GM12878 (cell line): Measurements from ENCODE around the gene RBM15B. TPM values are rescaled to one million over a fixed set of nuclear protein-coding genes. Genes with fewer than 3 reads are reported as not detected.

Experiments used
- ATAC-seq: fragments of 200-7000 bp; cut with Tn5 transposase; 3 replicates; pipeline ENCODE4 v1.9.1; 2020; ENCODE audit warnings: mild to moderate bottlenecking, moderate library complexity
- BruUV-seq: library from RNA; stranded (reverse); fragments of 400-500 nt; replicated peaks from 2 replicates; lab custom pipeline; 2021; lab: Mats Ljungman, UMichigan
- CTCF ChIA-PET: fragments of 300-600 bp; sonication (Branson Sonifier 250); formaldehyde crosslinking; extraction: SDS; loops from one replicate; lab custom pipeline; 2021; ENCODE audit warnings: inconsistent platforms; lab: Yijun Ruan, JAX
- POLR2A ChIA-PET: fragments of 350-600 bp; formaldehyde crosslinking; extraction: SDS; loops from one replicate; lab custom pipeline; 2021; ENCODE audit warnings: inconsistent platforms; lab: Charles Lee
- RAD21 ChIA-PET: fragments of 300-600 bp; sonication (Branson Sonifier 250); formaldehyde crosslinking; loops from one replicate; lab custom pipeline; 2023; ENCODE audit warnings: antibody characterized with exemption; ENCODE audit not compliant: unreplicated experiment; lab: Charles Lee
- SMC1A ChIA-PET: fragments of 300-600 bp; sonication (Branson Sonifier 250); formaldehyde crosslinking; loops from one replicate; lab custom pipeline; 2023; ENCODE audit not compliant: unreplicated experiment, uncharacterized antibody; lab: Charles Lee
- DNase-seq: peaks from one replicate; pipeline ENCODE4 v3.0.0-alpha.2; 2011; ENCODE audit warnings: low read depth, low spot score
- FAIRE-seq: peaks from 3 replicates; lab custom pipeline; 2011; peaks lifted over from hg19 to GRCh38; lab: Jason Lieb, UNC
- H2AFZ ChIP-seq: 2 replicates; pipeline ENCODE4 v1.6.0; 2011; ENCODE audit warnings: low read depth, low read length, control low read depth; ENCODE audit not compliant: control insufficient read depth
- H3K27ac ChIP-seq: 2 replicates; pipeline ENCODE4 v1.5.1; 2011; ENCODE audit warnings: control low read depth; ENCODE audit not compliant: control insufficient read depth, insufficient read depth
- H3K27me3 ChIP-seq, 2 experiments: replicated peaks in 1 of 2; 2 replicates each; pipeline versions ENCODE4 v1.6.0 to v1.6.1; 2011; ENCODE audit warnings: low read length in 1 of 2; ENCODE audit not compliant: control insufficient read depth in 2 of 2, insufficient read depth in 2 of 2
- H3K36me3 ChIP-seq, 2 experiments: 2 replicates each; pipeline ENCODE4 v1.5.1; 2011; ENCODE audit warnings: low read length in 1 of 2; ENCODE audit not compliant: control insufficient read depth in 2 of 2, insufficient read depth in 2 of 2
- H3K4me1 ChIP-seq: 2 replicates; pipeline ENCODE4 v1.6.1; 2011; ENCODE audit warnings: mild to moderate bottlenecking, low read length, moderate library complexity, mixed read lengths; ENCODE audit not compliant: control insufficient read depth, insufficient read depth
- H3K4me2 ChIP-seq: 2 replicates; pipeline ENCODE4 v1.6.0; 2011; ENCODE audit warnings: control low read depth; ENCODE audit not compliant: control insufficient read depth, insufficient read depth
- H3K4me3 ChIP-seq: fragments of 200-600 bp; sonication (generic); 2 replicates; pipeline ENCODE4 v1.5.1; 2016
- H3K79me2 ChIP-seq: 2 replicates; pipeline ENCODE4 v1.6.0; 2011; ENCODE audit warnings: low read length; ENCODE audit not compliant: control insufficient read depth, insufficient read depth
- H3K9ac ChIP-seq: 2 replicates; pipeline ENCODE4 v1.8.0; 2011; ENCODE audit warnings: low read length, control low read depth, mixed read lengths; ENCODE audit not compliant: control insufficient read depth, insufficient read depth
- H3K9me3 ChIP-seq: replicated peaks from 3 replicates; pipeline ENCODE4 v1.5.1; 2011; ENCODE audit warnings: mild to moderate bottlenecking, low read length; ENCODE audit not compliant: control insufficient read depth, insufficient read depth
- H4K20me1 ChIP-seq: 2 replicates; pipeline ENCODE4 v1.6.0; 2011; ENCODE audit not compliant: control insufficient read depth, insufficient read depth
- CTCF ChIP-seq, 3 experiments: IDR thresholded peaks in 2 of 3; conservative IDR thresholded peaks in 1 of 3; 2 replicates each; pipeline ENCODE4 v1.5.1; 2011; ENCODE audit warnings: low read depth in 3 of 3, low read length in 3 of 3, mild to moderate bottlenecking in 3 of 3, control low read depth in 2 of 3, moderate library complexity in 2 of 3, inconsistent platforms in 1 of 3, mixed read lengths in 1 of 3; ENCODE audit not compliant: control insufficient read depth in 2 of 3, insufficient read depth in 1 of 3; ENCODE audit errors: extremely low read depth in 1 of 3
- NFYA ChIP-seq: IDR thresholded peaks from 2 replicates; pipeline ENCODE4 v1.6.1; 2011; ENCODE audit warnings: low read depth, mild to moderate bottlenecking, low read length, improper control_type of control experiment, borderline replicate concordance
- RAD21 ChIP-seq: IDR thresholded peaks from 2 replicates; pipeline ENCODE4 v1.6.1; 2011; ENCODE audit warnings: mild to moderate bottlenecking, low read depth, low read length, moderate library complexity; ENCODE audit not compliant: insufficient read depth
- SMC3 ChIP-seq: IDR thresholded peaks from 2 replicates; pipeline ENCODE4 v1.6.1; 2011; ENCODE audit warnings: low read length, improper control_type of control experiment, borderline replicate concordance
- WGBS: methylation state at CpG from one replicate; pipeline ENCODE4 v1.1.6; 2016; ENCODE audit warnings: low lambda C conversion rate; ENCODE audit not compliant: insufficient replicate concordance, insufficient coverage; ENCODE audit errors: missing lambda C conversion rate; 5-methylcytosine and 5-hydroxymethylcytosine counted together
- in situ Hi-C: fragments of 300-500 bp; cut with MboI; formaldehyde crosslinking; loops from 9 replicates; pipeline ENCODE4 v1.14.3; 2018; ENCODE audit warnings: mixed read lengths
- intact Hi-C: fragments of 100-400 bp; cut with micrococcal nuclease; formaldehyde crosslinking; loops from one replicate; pipeline ENCODE4 v1.14.2; 2022; ENCODE audit not compliant: unreplicated experiment
- polyA plus RNA-seq, 11 experiments: library from polyadenylated mRNA; depleted of rRNA in 4 of 11; unstranded in 6 of 11; stranded (reverse) in 5 of 11; fragments of >200 nt; fragmentation: Nextera tagmentation in 4 of 11; fragmentation: Illumina TruSeq in 1 of 11; extraction: Ambion mirVana in 4 of 11; extraction: Trizol in 1 of 11; gene quantifications; 1 replicate in 1 of 11; 2 replicates in 10 of 11; pipeline versions ENCODE4 v1.2.1 to v1.2.3, GENCODE V29; 2011 to 2016; ENCODE audit warnings: inconsistent platforms in 2 of 11, missing spikeins in 2 of 11, low read depth in 1 of 11
- total RNA-seq, 4 experiments: library from RNA; depleted of rRNA in 3 of 4; stranded (reverse); fragments of >200 nt in 3 of 4; fragmentation: Illumina TruSeq in 1 of 4; extraction: Trizol in 1 of 4; gene quantifications; 2 replicates each; pipeline versions ENCODE4 v1.2.1 to v1.2.3, GENCODE V29; 2013 to 2021

Gene RBM15B
- total and polyA plus RNA-seq, 10 of the 15 experiments (the other 5 are each of a cell fraction or from before 2014, with no cell fraction given) = 2.4 to 34.5 (median 19.1) TPM

- peak; percentile 89 for FAIRE-seq
Observed at GRCh38 chr3:51371943-51372557, 19.0 kb upstream of the RBM15B start.

More at GRCh38 chr3:51371943-51372557, 19.0 kb upstream of the RBM15B start:
- Histone ChIP-seq H3K9ac (no peak overlapping the region), H3K4me3 (no peak overlapping the region)
- DNase-seq = no peak
- in situ Hi-C loops = no loop called here
- WGBS = 19% methylated on average over 4 of the region's 4 CpGs
- no peak for TF ChIP-seq NFYA
- TF ChIP-seq CTCF (IDR thresholded peaks at IDR 0.05 in 2 of 3, conservative IDR thresholded peaks at IDR 0.05 in 1 of 3; ENCODE audit: control insufficient read depth in 2 of 3, extremely low read depth in 1 of 3, insufficient read depth in 1 of 3, low read depth in 3 of 3, low read length in 3 of 3) = peak; percentile 62 to 72 (median 67)
- peak; percentile 84 for TF ChIP-seq RAD21
- TF ChIP-seq SMC3 = peak; percentile 74; the same call in 1 of the 2 replicates
- TF ChIP-seq, all 136 proteins: peak for 3
- H3K4me2 ChIP-seq = no peak overlapping the region
- intact Hi-C loops = loop anchor here (1.0 to 2.0 kb wide), 3 partner anchors 272 to 756 kb away; no protein-coding TSS in a partner anchor
- no peaks in the 10 kb centered on the region for H3K36me3 ChIP-seq
- RAD21 ChIA-PET = interaction anchor here (0.6 to 1.2 kb wide), 8 partner anchors 13 to 803 kb away, joined by 3 to 8 read pairs (median 4); partner anchors contain the start of genes HEMK1 and MANF
- no peak overlapping the region for H2AFZ ChIP-seq
- BruUV-seq = no TSS peak
- peak; percentile 85 for ATAC-seq
- H3K79me2 ChIP-seq = no peaks in the 10 kb centered on the region
- CTCF ChIA-PET = interaction anchor here (0.5 to 5.3 kb wide), 16 partner anchors 11 to 803 kb away, joined by 3 to 44 read pairs (median 4); partner anchors contain the start of genes CISH, HEMK1, MANF and MAPKAPK3
- H3K4me1 ChIP-seq = no peaks in the 10 kb centered on the region
- POLR2A ChIA-PET = no interaction called here
- H3K9me3 ChIP-seq = no peaks in the 10 kb centered on the region
- SMC1A ChIA-PET = interaction anchor here (0.7 to 2.8 kb wide), 5 partner anchors 159 to 756 kb away, joined by 3 to 10 read pairs (median 3); partner anchors contain the start of gene MAPKAPK3
- no peak overlapping the region for H3K27ac ChIP-seq
- no peaks in the 10 kb centered on the region for H4K20me1 ChIP-seq
- no peaks in the 10 kb centered on the region; a peak in 1 of 4 replicates for H3K27me3 ChIP-seq
